Suppressor macrophage treated with lipopolysaccharide for 1 hour (primary cell): ENCODE data around the gene CDC42BPA.

Experiments
- DNase-seq, 3 donors: peaks; one replicate each; pipeline ENCODE4 v3.0.0-alpha.2; 2020 to 2022

CDC42BPA gene

DNA sequence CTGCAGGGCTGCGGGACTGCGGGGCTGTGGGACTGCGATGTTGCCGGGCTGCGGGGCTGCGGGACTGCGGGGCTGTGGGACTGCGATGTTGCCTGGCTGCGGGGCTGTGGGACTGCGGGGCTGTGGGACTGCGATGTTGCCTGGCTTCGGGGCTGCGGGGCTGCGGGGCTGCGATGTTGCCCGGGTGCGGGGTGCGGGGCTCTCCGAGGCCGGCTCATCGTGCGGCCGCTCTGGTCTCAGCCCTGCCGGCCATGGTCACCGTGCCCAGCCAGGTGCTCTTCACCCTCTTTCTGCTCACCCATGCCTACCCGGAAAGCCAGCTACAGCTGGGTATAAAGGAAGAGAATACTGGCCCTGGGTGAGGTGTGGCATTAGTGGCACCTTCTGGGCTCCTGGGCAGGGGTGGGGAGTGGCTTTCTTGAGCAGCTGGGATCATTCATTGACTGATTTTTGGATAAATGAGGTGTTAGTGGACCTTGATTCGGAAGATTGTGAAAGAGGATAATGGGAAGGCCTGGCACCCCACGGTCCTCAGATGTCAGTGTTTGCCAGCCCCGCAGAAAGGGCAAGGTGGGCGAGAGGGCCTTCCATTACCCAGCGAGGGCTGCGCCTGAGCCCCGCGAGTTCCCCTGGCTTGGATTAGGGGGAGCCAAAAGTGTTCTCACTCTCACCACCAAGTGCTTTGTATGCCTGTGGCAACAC lies 341.9 kb downstream of the CDC42BPA start:
- DNase-seq, result no peak

GRCh38 chr1:226975259-226976250 lies 342.7 kb downstream of the CDC42BPA start:
- DNase-seq, result no peak

DNA sequence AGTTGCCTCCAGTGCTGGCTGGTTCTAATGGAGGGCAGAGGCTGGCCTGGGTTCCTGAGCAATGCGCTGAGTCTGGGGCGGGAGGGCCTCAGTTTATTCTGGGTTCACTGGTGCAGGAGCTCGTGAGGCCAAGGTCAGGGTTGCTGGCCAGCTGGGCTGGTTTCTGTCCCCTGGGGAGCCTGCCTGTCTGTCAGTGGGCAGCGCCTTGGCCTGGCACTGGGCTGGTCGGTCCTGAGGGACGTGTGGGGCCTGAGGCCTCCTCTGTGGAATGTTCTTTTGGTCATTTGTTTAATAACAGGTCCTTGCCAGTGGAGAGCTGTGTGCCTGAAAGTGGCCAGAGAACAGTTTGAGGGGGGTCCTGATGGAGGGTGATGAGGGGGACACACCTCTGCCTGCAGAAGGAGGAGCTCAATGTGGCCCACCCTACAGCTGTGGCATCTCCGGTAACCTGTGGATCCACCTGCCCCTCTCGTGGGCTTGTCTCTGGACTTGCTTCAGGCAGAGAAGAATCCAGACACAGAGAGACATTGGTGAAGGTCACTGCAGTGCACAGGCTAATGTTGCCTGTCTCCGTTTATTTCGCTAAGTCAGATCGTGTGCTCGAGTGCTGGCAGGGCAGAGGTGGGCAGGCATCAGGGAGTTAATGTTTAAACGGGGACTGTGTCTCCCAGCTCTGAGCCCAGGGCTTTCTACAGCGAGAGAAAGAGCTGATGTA lies 343.6 kb downstream of the CDC42BPA start:
- DNase-seq, result no peak

DNA sequence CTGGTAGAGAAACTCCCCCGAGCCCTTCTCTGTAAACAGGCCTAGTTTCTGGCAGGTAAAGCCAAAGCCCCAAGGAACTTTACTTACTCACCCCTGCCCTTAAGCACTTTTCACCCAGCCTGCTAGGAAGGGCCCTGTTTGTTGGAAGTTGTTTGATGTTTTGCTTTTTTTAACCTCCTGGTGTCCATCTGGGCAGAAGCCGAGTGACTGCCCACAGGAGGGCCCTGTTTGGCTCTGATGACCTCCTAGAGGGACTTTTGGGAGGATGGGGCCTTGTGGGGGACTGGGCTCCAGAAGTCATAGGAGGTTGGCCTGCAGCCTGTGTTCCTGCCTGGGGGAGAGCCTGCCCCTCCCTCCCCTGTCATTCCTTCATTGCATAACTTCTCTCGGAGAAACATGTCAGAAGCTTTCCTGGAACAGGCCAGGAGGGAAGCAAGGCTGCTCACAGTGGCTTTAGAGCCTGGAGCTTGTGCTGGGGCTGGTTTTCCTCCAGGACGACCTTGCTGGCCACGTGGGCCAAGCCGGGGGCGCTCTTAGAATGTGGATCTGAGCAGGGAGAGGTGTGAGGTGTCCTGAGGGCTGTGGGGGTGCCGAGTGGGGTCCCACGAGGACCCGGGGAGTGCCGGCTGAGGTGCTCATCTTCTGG lies 344.3 kb downstream of the CDC42BPA start:
- no peak for DNase-seq

- DNase-seq, result no peak
Measured at GRCh38 chr1:226973371-226973897, 344.9 kb downstream of the CDC42BPA start.

DNA sequence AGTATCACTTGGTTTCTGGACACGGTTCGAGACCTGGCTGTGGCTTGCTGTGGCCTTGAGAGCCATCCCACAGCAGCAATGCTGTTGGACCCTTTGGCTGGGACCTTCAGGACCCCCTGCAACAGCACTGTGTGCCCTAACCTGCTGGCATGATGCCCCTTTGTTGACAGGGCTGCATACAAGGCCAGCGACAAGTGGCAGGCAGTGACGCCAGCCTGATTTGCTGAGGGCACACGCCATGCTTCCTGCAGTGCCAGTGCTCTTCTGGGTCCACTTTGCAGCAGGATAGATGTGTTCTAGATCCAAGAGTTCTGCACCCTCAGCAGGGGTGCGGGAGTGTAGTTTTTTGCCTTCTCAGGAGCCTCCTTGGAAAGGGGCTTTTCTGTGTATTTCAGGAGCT lies 345.4 kb downstream of the CDC42BPA start:
- no peak for DNase-seq

- no peak for DNase-seq
Measured at GRCh38 chr1:226971765-226972164, 346.5 kb downstream of the CDC42BPA start.

DNA sequence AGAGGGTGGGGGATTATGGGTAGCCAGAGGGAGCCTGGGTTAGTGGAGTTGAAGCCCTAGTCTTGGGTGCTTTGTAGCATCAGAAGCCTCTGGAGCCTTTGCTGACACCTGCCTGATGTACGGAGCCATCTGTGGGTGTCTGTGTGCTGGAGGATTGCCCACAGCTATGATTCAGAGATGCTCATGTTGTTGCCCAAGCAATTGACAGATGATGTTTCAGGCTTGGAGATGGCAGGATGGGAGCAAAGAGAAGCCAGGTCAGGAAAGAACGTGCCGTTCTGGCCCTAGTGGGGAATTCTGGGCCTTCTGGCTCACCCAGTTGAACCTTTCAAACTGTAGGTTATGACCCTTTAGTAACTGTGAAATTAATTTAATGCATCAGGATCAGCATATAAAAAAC lies 350.6 kb downstream of the CDC42BPA start:
- DNase-seq, result no peak

- DNase-seq, result no peak
Measured at GRCh38 chr1:226966683-226967082, 351.6 kb downstream of the CDC42BPA start.

DNA sequence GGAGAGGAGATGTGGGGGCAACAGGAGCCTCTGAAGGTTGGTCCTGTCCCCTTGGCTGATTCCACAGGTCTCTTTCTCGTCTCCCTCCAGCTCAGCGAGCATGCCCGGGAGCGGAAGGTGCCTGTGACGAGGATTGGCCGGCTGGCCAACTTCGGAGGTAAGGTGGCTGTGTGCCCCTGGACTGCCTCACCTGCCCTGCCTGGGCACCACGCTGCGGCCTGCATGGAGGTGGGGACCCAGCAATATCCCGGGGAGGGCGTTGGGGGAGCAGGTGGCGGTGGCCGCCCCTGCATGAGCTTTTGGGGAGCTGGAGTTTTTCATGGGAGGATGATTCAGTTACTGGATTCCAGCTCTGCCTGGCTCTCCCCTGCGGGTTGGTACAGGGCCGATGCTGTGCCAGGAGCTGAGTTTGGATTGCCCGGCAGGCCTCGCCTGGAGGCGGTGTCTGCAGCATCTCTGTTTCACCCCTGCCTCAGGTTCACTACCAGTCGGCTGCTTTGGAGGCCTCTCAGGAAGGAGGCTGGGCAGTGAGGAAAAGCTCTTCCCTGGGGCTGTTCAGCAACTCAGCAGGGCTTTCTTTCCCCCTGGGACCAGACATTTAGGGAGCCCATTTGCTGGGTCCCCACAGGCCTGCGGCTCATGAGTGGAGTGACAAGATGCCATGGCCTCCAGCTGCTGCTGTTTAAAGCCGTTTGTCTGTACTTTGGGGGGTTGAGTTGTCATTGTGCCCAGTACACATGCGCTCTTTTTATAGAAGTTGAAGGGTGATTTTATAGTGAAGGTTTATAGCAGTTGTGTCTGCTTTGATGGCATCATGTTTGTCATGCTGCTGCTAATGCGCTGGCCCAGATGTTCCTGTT lies 352.5 kb downstream of the CDC42BPA start:
- DNase-seq, result no peak

- no peak for DNase-seq
Measured at GRCh38 chr1:226964611-226965486, 353.4 kb downstream of the CDC42BPA start.

- DNase-seq, result peak in 2 of 3 donors; percentile 21 to 27
Measured at GRCh38 chr1:226964068-226964425, 354.2 kb downstream of the CDC42BPA start.

- DNase-seq, result no peak
Measured at GRCh38 chr1:226962421-226963391, 355.6 kb downstream of the CDC42BPA start.

- DNase-seq, result no peak
Measured at GRCh38 chr1:226960944-226961765, 357.1 kb downstream of the CDC42BPA start.

DNA sequence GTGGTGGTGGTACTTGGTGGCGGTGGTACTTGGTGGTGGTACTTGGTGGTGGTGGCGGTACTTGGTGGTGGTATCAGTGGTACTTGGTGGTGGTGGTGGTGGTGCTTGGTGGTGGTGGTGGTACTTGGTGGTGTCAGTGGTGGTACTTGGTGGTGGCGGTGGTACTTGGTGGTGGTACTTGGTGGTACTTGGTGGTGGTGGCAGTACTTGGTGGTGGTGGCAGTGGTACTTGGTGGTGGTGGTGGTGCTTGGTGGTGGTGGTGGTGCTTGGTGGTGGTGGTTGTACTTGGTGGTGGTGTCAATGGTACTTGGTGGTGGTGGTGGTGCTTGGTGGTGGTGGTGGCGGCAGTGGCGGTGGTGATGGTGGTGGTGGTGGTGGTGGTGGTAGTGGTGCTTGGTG lies 358.0 kb downstream of the CDC42BPA start:
- DNase-seq, result no peak

DNA sequence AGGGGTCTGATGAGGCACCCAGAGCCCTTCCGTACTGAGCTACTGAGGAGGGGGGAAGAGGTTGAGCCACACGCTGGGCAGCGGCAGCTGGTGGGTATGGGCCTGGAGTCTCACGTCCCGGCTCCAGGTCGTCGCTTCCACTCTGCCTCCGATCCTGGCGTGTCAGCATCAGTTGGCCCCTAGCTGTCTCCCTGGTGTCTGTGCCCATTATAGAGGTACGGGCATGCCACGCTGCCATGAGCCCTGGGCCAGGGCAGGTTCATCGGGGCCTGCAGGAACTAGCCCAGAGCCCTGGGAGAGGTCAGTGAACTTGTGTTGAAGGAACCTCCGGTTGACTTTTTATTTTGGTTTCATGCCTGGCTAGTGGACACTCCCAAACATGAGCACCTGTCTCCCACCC lies 360.0 kb downstream of the CDC42BPA start:
- DNase-seq, result no peak

DNA sequence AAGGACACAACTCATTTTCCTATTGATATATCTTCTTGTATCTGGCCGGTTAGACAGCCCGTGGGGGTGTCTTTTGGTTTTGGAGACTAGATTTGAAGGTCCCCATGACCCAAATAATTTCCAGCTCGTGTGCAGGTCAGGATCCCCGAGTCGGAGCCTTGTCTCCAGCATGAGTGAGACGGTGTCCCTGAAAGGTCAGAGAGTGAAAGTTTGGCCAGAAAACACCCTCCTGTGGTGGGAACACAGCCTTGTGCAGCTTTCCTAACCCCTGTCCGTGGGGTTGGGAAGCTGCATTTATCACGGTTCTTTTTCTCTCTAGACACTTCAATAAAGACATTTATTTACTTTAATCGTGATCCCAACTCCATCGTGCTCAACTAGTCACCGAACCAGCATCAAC lies 360.6 kb downstream of the CDC42BPA start:
- no peak for DNase-seq

DNA sequence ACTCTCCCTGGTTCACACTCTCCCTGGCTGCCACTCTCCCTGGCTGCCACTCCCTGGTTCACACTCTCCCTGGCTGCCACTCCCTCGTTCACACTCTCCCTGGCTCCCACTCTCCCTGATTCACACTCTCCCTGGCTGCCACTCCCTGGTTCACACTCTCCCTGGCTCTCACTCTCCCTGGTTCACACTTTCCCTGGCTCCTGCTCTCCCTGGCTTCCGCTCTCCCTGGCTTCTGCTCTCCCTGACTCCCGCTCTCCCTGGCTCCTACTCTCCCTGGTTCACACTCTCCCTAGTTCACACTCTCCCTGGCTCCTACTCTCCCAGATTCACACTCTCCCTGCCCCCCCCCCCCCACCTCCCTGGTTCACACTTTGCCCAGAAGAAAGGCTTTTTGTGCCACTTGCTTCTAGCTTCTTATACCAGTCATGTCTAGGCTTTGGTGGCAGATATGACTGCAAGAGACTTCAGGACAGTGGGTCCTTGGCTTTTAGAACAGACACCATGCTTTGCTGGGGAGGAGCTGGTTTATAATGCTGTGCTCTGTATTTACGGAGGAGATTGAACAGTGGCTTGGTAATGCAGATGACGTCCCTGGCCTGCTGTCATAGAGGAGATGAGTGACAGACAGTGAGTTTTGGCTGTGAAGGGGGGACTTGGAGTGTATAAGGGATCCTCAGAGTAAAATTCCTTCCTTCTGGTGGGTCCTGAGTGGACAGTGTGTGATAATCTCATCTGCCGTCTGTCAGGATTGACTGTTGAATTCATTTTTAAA lies 361.2 kb downstream of the CDC42BPA start:
- no peak for DNase-seq
